Transverse colon (tissue), 4 donors: ENCODE results near the gene MIF. TPM values are rescaled to one million over a fixed set of nuclear protein-coding genes. Genes with fewer than 3 reads are reported as not detected.

Experiments used
- DNase-seq: peaks from one replicate; pipeline ENCODE4 v3.0.0-alpha.2; 2019
- H3K27ac ChIP-seq, 4 donors: fragments of 200-600 bp; sonication (generic); 2 replicates each; pipeline ENCODE4 v1.5.1; 2016 to 2018; ENCODE audit warnings: inconsistent platforms in 4 of 4
- H3K27me3 ChIP-seq: fragments of 200-600 bp; sonication (generic); 2 replicates; pipeline ENCODE4 v1.5.1; 2017; ENCODE audit warnings: inconsistent platforms
- H3K36me3 ChIP-seq, 4 donors: fragments of 200-600 bp; sonication (generic); 2 replicates each; pipeline ENCODE4 v1.5.1; 2017 to 2019; ENCODE audit warnings: inconsistent platforms in 4 of 4
- H3K4me1 ChIP-seq, 4 donors: fragments of 200-600 bp; sonication (generic); 2 replicates each; pipeline ENCODE4 v1.5.1; 2017 to 2020; ENCODE audit warnings: inconsistent platforms in 4 of 4
- H3K4me3 ChIP-seq, 4 donors: fragments of 200-600 bp; sonication (generic); 1 replicate in 1 of 4; 2 replicates in 3 of 4; pipeline versions ENCODE4 v1.5.1 to v1.6.1; 2017 to 2019; ENCODE audit warnings: inconsistent platforms in 4 of 4
- H3K9me3 ChIP-seq, 2 donors: fragments of 200-600 bp; sonication (generic); 2 replicates each; pipeline ENCODE4 v1.5.1; 2017 to 2019; ENCODE audit warnings: inconsistent platforms in 2 of 2
- EP300 ChIP-seq: sonication (generic); formaldehyde crosslinking; IDR thresholded peaks from one replicate; pipeline ENCODE4 v1.6.1; 2017; ENCODE audit warnings: antibody characterized with exemption, low read depth
- POLR2A ChIP-seq: fragments of 450-650 bp; IDR thresholded peaks from one replicate; pipeline ENCODE4 v1.6.1; 2016; ENCODE audit warnings: antibody characterized with exemption, mild to moderate bottlenecking, moderate library complexity
- POLR2AphosphoS5 ChIP-seq, 3 donors: sonication (generic); formaldehyde crosslinking; IDR thresholded peaks; one replicate each; pipeline ENCODE4 v1.6.1; 2016; ENCODE audit warnings: antibody characterized with exemption in 3 of 3
- WGBS, 2 donors: methylation state at CpG; one replicate each; pipeline ENCODE4 v1.1.5; 2018; ENCODE audit warnings: low coverage in 1 of 2; 5-methylcytosine and 5-hydroxymethylcytosine counted together
- in situ Hi-C, 4 donors: fragments of 200-750 bp; cut with MboI; loops; one replicate each; pipeline versions ENCODE4 v1.15.0 to v1.15.1; 2017; ENCODE audit warnings: low sequenced_read_pairs in 3 of 4, low pct_ligation_motif_present in 1 of 4, low pct_unique_long_range_greater_than_20kb in 1 of 4
- intact Hi-C: fragments of 100-400 bp; cut with DNase I; formaldehyde crosslinking; loops from one replicate; pipeline ENCODE4 v1.15.1; 2023; ENCODE audit warnings: low total_unique reads
- total RNA-seq, 4 donors: library from RNA; depleted of rRNA; stranded (reverse); fragments of >200 nt; gene quantifications; one replicate each; pipeline ENCODE4 v1.1.0, GENCODE V29; 2016
- TF ChIP-seq, protein P1 (sequence below), 5 experiments: fragments of 200-600 bp in 3 of 5; fragments of 450-650 bp in 2 of 5; sonication (generic) in 3 of 5; IDR thresholded peaks; 1 replicate in 2 of 5; 2 replicates in 3 of 5; pipeline ENCODE4 v1.5.1; 2016 to 2017; ENCODE audit warnings: antibody characterized with exemption in 5 of 5, inconsistent platforms in 3 of 5, mild to moderate bottlenecking in 2 of 5, moderate library complexity in 1 of 5

MIF gene
- total RNA-seq, 4 donors from 2014 or later, result 123 to 210 (median 139) TPM

- in situ Hi-C loops (no loop called here), intact Hi-C loops (no loop called here)
- WGBS, 2 donors, result 60% methylated on average over 11 of the region's 16 CpGs; no CpG with 5 or more reads in 1 of the 2 donors
- H3K4me1 ChIP-seq, result peaks cover 4 to 27% (median 20%) of the 10 kb centered on the region in 4 donors
- no peaks in the 10 kb centered on the region for H3K9me3 ChIP-seq
- peak overlapping the region; percentile 92 to 97 (median 96) for H3K27ac ChIP-seq
- TF ChIP-seq POLR2AphosphoS5 (IDR thresholded peaks at IDR 0.05), result no peak
- TF ChIP-seq EP300, result no peak
- H3K27me3 ChIP-seq, result no peaks in the 10 kb centered on the region
- no peak for DNase-seq
- peaks cover 0 to 11% (median 0%) of the 10 kb centered on the region in 4 donors for H3K36me3 ChIP-seq
- peak overlapping the region in 3 of 4 donors; percentile 53 to 78 (median 64) for H3K4me3 ChIP-seq
These were observed 1.5 kb downstream of the MIF start for GRCh38 chr22:23895599-23896144.

- Histone ChIP-seq H3K27me3 (no peaks in the 10 kb centered on the region), H3K36me3 (peaks cover 0 to 11% (median 0%) of the 10 kb centered on the region in 4 donors), H3K9me3 (no peaks in the 10 kb centered on the region), H3K27ac (peak overlapping the region in 1 of 4 donors; percentile 92), H3K4me1 (peaks cover 4 to 27% (median 20%) of the 10 kb centered on the region in 4 donors), H3K4me3 (no peak overlapping the region)
- 80 to 96% methylated on average over 1 to 4 of the region's 5 CpGs for WGBS, 2 donors
- no peak for DNase-seq
- TF ChIP-seq, protein P1, sequence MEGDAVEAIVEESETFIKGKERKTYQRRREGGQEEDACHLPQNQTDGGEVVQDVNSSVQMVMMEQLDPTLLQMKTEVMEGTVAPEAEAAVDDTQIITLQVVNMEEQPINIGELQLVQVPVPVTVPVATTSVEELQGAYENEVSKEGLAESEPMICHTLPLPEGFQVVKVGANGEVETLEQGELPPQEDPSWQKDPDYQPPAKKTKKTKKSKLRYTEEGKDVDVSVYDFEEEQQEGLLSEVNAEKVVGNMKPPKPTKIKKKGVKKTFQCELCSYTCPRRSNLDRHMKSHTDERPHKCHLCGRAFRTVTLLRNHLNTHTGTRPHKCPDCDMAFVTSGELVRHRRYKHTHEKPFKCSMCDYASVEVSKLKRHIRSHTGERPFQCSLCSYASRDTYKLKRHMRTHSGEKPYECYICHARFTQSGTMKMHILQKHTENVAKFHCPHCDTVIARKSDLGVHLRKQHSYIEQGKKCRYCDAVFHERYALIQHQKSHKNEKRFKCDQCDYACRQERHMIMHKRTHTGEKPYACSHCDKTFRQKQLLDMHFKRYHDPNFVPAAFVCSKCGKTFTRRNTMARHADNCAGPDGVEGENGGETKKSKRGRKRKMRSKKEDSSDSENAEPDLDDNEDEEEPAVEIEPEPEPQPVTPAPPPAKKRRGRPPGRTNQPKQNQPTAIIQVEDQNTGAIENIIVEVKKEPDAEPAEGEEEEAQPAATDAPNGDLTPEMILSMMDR (IDR thresholded peaks at IDR 0.05), result no peak
- no peak for TF ChIP-seq POLR2AphosphoS5 (IDR thresholded peaks at IDR 0.05)
- intact Hi-C loops, result no loop called here
- in situ Hi-C loops, result no loop called here
These were observed 2.0 kb downstream of the MIF start for GRCh38 chr22:23896166-23896522.

DNA sequence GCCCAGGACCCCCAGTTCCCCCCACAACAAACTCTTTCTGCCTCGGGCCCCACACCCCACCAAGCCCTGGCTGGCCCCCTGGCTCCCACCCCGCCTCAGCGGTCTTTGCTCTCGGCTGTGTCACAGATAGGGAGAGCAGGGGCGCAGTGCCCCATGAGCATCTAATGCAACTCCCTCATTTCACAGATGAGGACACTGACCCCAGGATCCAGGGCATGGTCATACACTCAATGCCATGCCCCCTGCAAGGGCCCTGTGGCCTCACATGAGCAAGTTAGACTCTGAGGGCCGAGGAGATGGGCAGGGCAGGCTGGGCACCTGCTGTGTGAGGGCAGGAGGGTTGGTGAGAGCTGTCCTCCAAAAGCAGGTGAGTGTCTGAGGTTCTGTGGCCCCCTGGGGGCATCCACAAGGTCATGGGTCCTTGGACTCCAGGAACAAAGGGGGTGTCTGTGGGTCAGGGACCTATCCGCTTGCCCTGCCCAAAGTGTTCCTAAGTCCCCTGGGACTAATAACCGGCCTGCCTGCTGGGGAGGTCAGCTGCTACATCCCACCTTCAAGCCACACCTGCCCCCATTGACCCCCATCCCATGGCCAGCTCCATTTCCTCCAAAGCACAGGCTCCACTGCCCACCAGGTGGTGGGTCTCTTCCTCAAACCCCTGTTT lies 2.5 kb downstream of the MIF start:
- Histone ChIP-seq H3K9me3 (no peaks in the 10 kb centered on the region), H3K27me3 (no peaks in the 10 kb centered on the region), H3K4me3 (no peak overlapping the region), H3K36me3 (peaks cover 0 to 11% (median 0%) of the 10 kb centered on the region in 4 donors), H3K27ac (no peak overlapping the region), H3K4me1 (peaks cover 4 to 27% (median 20%) of the 10 kb centered on the region in 4 donors)
- in situ Hi-C loops, result no loop called here
- intact Hi-C loops, result no loop called here
- DNase-seq, result no peak
- 94% methylated on average over 8 of the region's 8 CpGs; no CpG with 5 or more reads in 1 of the 2 donors for WGBS, 2 donors
- TF ChIP-seq POLR2AphosphoS5 (IDR thresholded peaks at IDR 0.05) (no peak), EP300 (no peak)
- TF ChIP-seq, protein P1 (IDR thresholded peaks at IDR 0.05), result no peak

- no peak overlapping the region for H3K27ac ChIP-seq
- no peak for DNase-seq
These were observed 3.1 kb downstream of the MIF start for GRCh38 chr22:23897320-23897719.

More at GRCh38 chr22:23897320-23897719, 3.1 kb downstream of the MIF start:
- H3K4me1 ChIP-seq, result peaks cover 4 to 27% (median 20%) of the 10 kb centered on the region in 4 donors
- no peaks in the 10 kb centered on the region for H3K9me3 ChIP-seq
- no peak for TF ChIP-seq POLR2A
- TF ChIP-seq EP300, result no peak
- TF ChIP-seq POLR2AphosphoS5 (IDR thresholded peaks at IDR 0.05), result no peak
- TF ChIP-seq, protein P1 (IDR thresholded peaks at IDR 0.05), result no peak
- H3K4me3 ChIP-seq, result no peak overlapping the region
- no peaks in the 10 kb centered on the region for H3K27me3 ChIP-seq
- 84 to 100% methylated on average over 2 to 3 of the region's 3 CpGs for WGBS, 2 donors
- peaks cover 0 to 11% (median 0%) of the 10 kb centered on the region in 4 donors for H3K36me3 ChIP-seq
- intact Hi-C loops (no loop called here), in situ Hi-C loops (no loop called here)
